NCI-H345 (cell line): Measurements from ENCODE around the gene ITSN1.

Experiments used
- DNase-seq: peaks from one replicate; lab custom pipeline; 2025; lab: John Stamatoyannopoulos, UW

Gene ITSN1

GRCh38 chr21:33937146-33937545 lies 294.8 kb downstream of the ITSN1 start:
- no peak for DNase-seq

GRCh38 chr21:33937931-33938339 lies 295.6 kb downstream of the ITSN1 start:
- DNase-seq = no peak

GRCh38 chr21:33938381-33938780 lies 296.1 kb downstream of the ITSN1 start:
- no peak for DNase-seq

- DNase-seq = no peak
Observed at GRCh38 chr21:33939226-33939625, 296.9 kb downstream of the ITSN1 start.

GRCh38 chr21:33940164-33940880 lies 298.0 kb downstream of the ITSN1 start:
- DNase-seq = no peak

- no peak for DNase-seq
Observed at GRCh38 chr21:33940881-33941245, 298.6 kb downstream of the ITSN1 start.

GRCh38 chr21:33942426-33942825 lies 300.1 kb downstream of the ITSN1 start:
- DNase-seq = peak; percentile 81

- DNase-seq = peak; percentile 92
Observed at GRCh38 chr21:33943293-33943692, 301.0 kb downstream of the ITSN1 start.

GRCh38 chr21:33944185-33944763 lies 302.0 kb downstream of the ITSN1 start:
- DNase-seq = no peak

GRCh38 chr21:33945652-33946270 lies 303.5 kb downstream of the ITSN1 start:
- DNase-seq = no peak

- peak; percentile 79 for DNase-seq
Observed at GRCh38 chr21:33947451-33948095, 305.3 kb downstream of the ITSN1 start.

- peak; percentile 80 for DNase-seq
Observed at GRCh38 chr21:33948096-33948950, 306.0 kb downstream of the ITSN1 start.

- DNase-seq = no peak
Observed at GRCh38 chr21:33948951-33949444, 306.7 kb downstream of the ITSN1 start.
